Panc1 (cell line): Measurements from ENCODE around the gene SEMA4D. TPM values are rescaled to one million over a fixed set of nuclear protein-coding genes. Genes with fewer than 3 reads are reported as not detected.

Experiments
- ATAC-seq: fragments of 200-7000 bp; cut with Tn5 transposase; 2 replicates; pipeline ENCODE4 v1.9.1; 2020; ENCODE audit warnings: mild to moderate bottlenecking, moderate library complexity
- BruUV-seq: library from RNA; stranded (reverse); fragments of 400-500 nt; replicated peaks from 2 replicates; lab custom pipeline; 2021; lab: Mats Ljungman, UMichigan
- CTCF ChIA-PET: fragments of 300-600 bp; sonication (Branson Sonifier 250); formaldehyde crosslinking; loops from one replicate; lab custom pipeline; 2022; ENCODE audit warnings: antibody characterized with exemption; lab: Charles Lee
- POLR2A ChIA-PET: fragments of 300-600 bp; sonication (Branson Sonifier 250); formaldehyde crosslinking; loops from one replicate; lab custom pipeline; 2022; ENCODE audit warnings: antibody characterized with exemption; lab: Charles Lee
- DNase-seq: peaks from one replicate; pipeline ENCODE4 v3.0.0-alpha.2; 2010; ENCODE audit warnings: low read depth, low spot score
- H3K27ac ChIP-seq: 2 replicates; pipeline ENCODE4 v1.5.1; 2011; ENCODE audit warnings: mild to moderate bottlenecking, low read length, inconsistent platforms
- H3K27me3 ChIP-seq: fragments of 200-500 bp; sonication (Bioruptor generic); 2 replicates; pipeline ENCODE4 v1.6.0; 2014; ENCODE audit warnings: low read length, inconsistent platforms; ENCODE audit not compliant: control insufficient read depth, insufficient read depth
- H3K36me3 ChIP-seq: fragments of 200-500 bp; sonication (Bioruptor generic); 2 replicates; pipeline ENCODE4 v1.5.1; 2014; ENCODE audit warnings: inconsistent platforms, mild to moderate bottlenecking, low read length, moderate library complexity; ENCODE audit not compliant: control insufficient read depth, insufficient read depth
- H3K4me1 ChIP-seq: 2 replicates; pipeline ENCODE4 v1.5.1; 2011; ENCODE audit warnings: inconsistent platforms, mild to moderate bottlenecking, low read length, moderate library complexity; ENCODE audit not compliant: control insufficient read depth, insufficient read depth
- H3K4me3 ChIP-seq, 2 experiments: 2 replicates each; pipeline ENCODE4 v1.5.1; 2011 to 2012; ENCODE audit warnings: low read depth in 2 of 2, low read length in 2 of 2, mild to moderate bottlenecking in 2 of 2, inconsistent platforms in 1 of 2, moderate library complexity in 1 of 2
- H3K9me3 ChIP-seq: fragments of 200-500 bp; sonication (Bioruptor generic); 2 replicates; pipeline ENCODE4 v1.5.1; 2014; ENCODE audit warnings: low read depth, mild to moderate bottlenecking, inconsistent platforms, low read length, moderate library complexity; ENCODE audit not compliant: control insufficient read depth, insufficient read depth
- POLR2AphosphoS5 ChIP-seq: IDR thresholded peaks from 2 replicates; pipeline ENCODE4 v1.6.1; 2012; ENCODE audit warnings: mild to moderate bottlenecking, low read depth, low read length, moderate library complexity
- SIN3A ChIP-seq: IDR thresholded peaks from 2 replicates; pipeline ENCODE4 v1.6.1; 2012; ENCODE audit warnings: low read depth, mild to moderate bottlenecking, low read length, moderate library complexity, borderline replicate concordance; ENCODE audit not compliant: insufficient read depth
- TCF7L2 ChIP-seq: IDR thresholded peaks from 2 replicates; pipeline ENCODE4 v1.6.1; 2011; ENCODE audit warnings: mild to moderate bottlenecking, low read depth, low read length, inconsistent platforms
- in situ Hi-C: cut with HindIII; loops from 2 replicates; pipeline ENCODE4 v1.10.0; 2016; ENCODE audit warnings: low sequenced_read_pairs, low pct_unique_long_range_greater_than_20kb
- intact Hi-C: fragments of 100-400 bp; cut with micrococcal nuclease; formaldehyde crosslinking; loops from one replicate; pipeline ENCODE4 v1.10.0; 2022; ENCODE audit not compliant: unreplicated experiment
- total RNA-seq: library from RNA; stranded (reverse); gene quantifications from one replicate; pipeline ENCODE4 v1.2.1, GENCODE V29; 2021; ENCODE audit not compliant: unreplicated experiment
- TF ChIP-seq, protein P1 (sequence below), 2 experiments: IDR thresholded peaks; 2 replicates each; pipeline ENCODE4 v1.6.1; 2011 to 2012; ENCODE audit warnings: low read depth in 2 of 2, control low read depth in 1 of 2, low read length in 1 of 2, mild to moderate bottlenecking in 1 of 2, moderate library complexity in 1 of 2; ENCODE audit not compliant: insufficient read depth in 1 of 2
- TF ChIP-seq, protein P2 (sequence below): fragments of 450-650 bp; IDR thresholded peaks from 2 replicates; pipeline ENCODE4 v1.5.1; 2017; ENCODE audit warnings: mild to moderate bottlenecking

SEMA4D gene
- total RNA-seq, 1 experiment from 2014 or later: 6.5 TPM

- ATAC-seq (no peak), DNase-seq (no peak)
- BruUV-seq: no TSS peak
- TF ChIP-seq TCF7L2: no peak
- TF ChIP-seq POLR2AphosphoS5: no peak
- TF ChIP-seq, protein P1, sequence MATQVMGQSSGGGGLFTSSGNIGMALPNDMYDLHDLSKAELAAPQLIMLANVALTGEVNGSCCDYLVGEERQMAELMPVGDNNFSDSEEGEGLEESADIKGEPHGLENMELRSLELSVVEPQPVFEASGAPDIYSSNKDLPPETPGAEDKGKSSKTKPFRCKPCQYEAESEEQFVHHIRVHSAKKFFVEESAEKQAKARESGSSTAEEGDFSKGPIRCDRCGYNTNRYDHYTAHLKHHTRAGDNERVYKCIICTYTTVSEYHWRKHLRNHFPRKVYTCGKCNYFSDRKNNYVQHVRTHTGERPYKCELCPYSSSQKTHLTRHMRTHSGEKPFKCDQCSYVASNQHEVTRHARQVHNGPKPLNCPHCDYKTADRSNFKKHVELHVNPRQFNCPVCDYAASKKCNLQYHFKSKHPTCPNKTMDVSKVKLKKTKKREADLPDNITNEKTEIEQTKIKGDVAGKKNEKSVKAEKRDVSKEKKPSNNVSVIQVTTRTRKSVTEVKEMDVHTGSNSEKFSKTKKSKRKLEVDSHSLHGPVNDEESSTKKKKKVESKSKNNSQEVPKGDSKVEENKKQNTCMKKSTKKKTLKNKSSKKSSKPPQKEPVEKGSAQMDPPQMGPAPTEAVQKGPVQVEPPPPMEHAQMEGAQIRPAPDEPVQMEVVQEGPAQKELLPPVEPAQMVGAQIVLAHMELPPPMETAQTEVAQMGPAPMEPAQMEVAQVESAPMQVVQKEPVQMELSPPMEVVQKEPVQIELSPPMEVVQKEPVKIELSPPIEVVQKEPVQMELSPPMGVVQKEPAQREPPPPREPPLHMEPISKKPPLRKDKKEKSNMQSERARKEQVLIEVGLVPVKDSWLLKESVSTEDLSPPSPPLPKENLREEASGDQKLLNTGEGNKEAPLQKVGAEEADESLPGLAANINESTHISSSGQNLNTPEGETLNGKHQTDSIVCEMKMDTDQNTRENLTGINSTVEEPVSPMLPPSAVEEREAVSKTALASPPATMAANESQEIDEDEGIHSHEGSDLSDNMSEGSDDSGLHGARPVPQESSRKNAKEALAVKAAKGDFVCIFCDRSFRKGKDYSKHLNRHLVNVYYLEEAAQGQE (IDR thresholded peaks at IDR 0.05; ENCODE audit: insufficient read depth in 1 of 2, low read depth in 2 of 2, low read length in 1 of 2): no peak
- TF ChIP-seq, protein P2, sequence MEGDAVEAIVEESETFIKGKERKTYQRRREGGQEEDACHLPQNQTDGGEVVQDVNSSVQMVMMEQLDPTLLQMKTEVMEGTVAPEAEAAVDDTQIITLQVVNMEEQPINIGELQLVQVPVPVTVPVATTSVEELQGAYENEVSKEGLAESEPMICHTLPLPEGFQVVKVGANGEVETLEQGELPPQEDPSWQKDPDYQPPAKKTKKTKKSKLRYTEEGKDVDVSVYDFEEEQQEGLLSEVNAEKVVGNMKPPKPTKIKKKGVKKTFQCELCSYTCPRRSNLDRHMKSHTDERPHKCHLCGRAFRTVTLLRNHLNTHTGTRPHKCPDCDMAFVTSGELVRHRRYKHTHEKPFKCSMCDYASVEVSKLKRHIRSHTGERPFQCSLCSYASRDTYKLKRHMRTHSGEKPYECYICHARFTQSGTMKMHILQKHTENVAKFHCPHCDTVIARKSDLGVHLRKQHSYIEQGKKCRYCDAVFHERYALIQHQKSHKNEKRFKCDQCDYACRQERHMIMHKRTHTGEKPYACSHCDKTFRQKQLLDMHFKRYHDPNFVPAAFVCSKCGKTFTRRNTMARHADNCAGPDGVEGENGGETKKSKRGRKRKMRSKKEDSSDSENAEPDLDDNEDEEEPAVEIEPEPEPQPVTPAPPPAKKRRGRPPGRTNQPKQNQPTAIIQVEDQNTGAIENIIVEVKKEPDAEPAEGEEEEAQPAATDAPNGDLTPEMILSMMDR: no peak
- TF ChIP-seq SIN3A: no peak
- CTCF ChIA-PET: no interaction called here
- Histone ChIP-seq H3K4me3 (no peak overlapping the region), H3K27me3 (no peaks in the 10 kb centered on the region), H3K27ac (no peak overlapping the region), H3K4me1 (no peaks in the 10 kb centered on the region), H3K36me3 (no peaks in the 10 kb centered on the region), H3K9me3 (no peaks in the 10 kb centered on the region)
- in situ Hi-C loops: no loop called here
- intact Hi-C loops: no loop called here
- POLR2A ChIA-PET: no interaction called here
Observed at GRCh38 chr9:89440548-89440947, 57.4 kb downstream of the SEMA4D start.

GRCh38 chr9:89440046-89440445 is 57.9 kb downstream of the SEMA4D start:
- no peaks in the 10 kb centered on the region for H3K9me3 ChIP-seq
- in situ Hi-C loops: no loop called here
- ChIA-PET CTCF (no interaction called here), POLR2A (no interaction called here)
- H3K36me3 ChIP-seq: no peaks in the 10 kb centered on the region
- BruUV-seq: no TSS peak
- intact Hi-C loops: no loop called here
- H3K27me3 ChIP-seq: no peaks in the 10 kb centered on the region
- no peak for TF ChIP-seq TCF7L2
- TF ChIP-seq POLR2AphosphoS5: no peak
- TF ChIP-seq, protein P2: no peak
- H3K4me1 ChIP-seq: no peaks in the 10 kb centered on the region
- DNase-seq (no peak), ATAC-seq (no peak)
- no peak overlapping the region for H3K27ac ChIP-seq
- no peak overlapping the region for H3K4me3 ChIP-seq
